Myocyte (in vitro differentiated cells): ENCODE data around the gene TMEM205. TPM values are rescaled to one million over a fixed set of nuclear protein-coding genes. Genes with fewer than 3 reads are reported as not detected.
A peak's percentile ranks its signal among the peaks of the same experiment; 100 is the strongest.
"Not testable (repeated sequence)": the region's sequence is repeated elsewhere in the genome, so short reads cannot be mapped to it uniquely, and the experiment has no call there.

ENCODE experiments used
- DNase-seq: peaks from one replicate; pipeline ENCODE4 v3.0.0-alpha.2; 2012; ENCODE audit warnings: low read depth
- total RNA-seq: library from RNA; depleted of rRNA; stranded (reverse); fragments of >200 nt; gene quantifications from 2 replicates; pipeline ENCODE4 v1.2.3, GENCODE V29; 2014

Gene TMEM205
- total RNA-seq, 1 donor from 2014 or later, result 256 TPM

GRCh38 chr19:11373166-11373884, 27.3 kb upstream of the TMEM205 start:
- peak; percentile 7 for DNase-seq

- DNase-seq, result no peak
Observed at GRCh38 chr19:11370744-11371143, 24.7 kb upstream of the TMEM205 start.

DNA sequence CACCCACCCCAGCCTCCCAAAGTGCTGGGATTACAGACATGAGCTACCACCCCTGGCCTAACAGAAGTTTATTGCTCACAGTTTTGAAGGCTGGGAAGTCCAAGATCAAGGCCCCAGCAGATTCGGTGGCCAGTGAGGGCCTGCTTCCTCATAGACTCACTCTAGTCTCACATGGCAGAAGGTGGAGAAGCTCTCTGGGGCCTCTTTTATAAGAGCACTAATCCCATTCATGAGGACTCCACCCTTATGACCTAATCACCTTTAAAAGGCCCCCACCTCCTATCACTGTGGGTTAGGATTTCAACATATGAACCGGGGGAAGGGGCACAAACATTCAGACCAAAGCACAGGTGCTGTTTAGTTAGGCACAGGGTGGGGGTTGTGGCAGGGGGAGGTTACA, 21.5 kb upstream of the TMEM205 start:
- no peak for DNase-seq

DNA sequence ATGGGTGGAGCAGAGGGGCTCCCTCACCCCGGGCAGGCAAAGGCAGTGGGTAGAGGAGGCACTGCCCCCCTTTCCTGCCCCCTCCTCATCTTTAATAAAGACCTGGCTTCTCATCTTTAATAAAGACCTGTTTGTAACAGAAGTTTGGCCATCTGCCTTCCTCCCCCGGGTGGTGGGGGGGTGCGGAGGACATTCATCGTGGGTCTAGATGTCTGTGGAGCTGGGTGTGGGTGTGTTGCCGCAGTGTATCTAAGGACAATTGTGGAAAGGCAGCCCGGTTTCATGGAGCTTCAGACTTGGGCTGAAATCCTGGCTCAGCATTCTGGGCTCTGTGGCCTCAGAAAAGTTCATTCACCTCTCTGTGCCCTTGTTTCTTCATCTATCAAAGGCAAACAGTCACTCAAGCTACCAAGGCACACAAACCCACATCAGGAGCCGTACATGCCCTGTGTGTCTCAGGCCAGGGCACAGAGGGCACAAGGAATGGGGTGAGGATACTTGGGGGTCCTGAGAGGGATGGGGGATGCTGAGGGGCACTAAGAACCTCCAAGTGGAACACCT, 19.6 kb upstream of the TMEM205 start:
- DNase-seq, result no peak

GRCh38 chr19:11364935-11365334, 18.9 kb upstream of the TMEM205 start:
- DNase-seq, result no peak

DNA sequence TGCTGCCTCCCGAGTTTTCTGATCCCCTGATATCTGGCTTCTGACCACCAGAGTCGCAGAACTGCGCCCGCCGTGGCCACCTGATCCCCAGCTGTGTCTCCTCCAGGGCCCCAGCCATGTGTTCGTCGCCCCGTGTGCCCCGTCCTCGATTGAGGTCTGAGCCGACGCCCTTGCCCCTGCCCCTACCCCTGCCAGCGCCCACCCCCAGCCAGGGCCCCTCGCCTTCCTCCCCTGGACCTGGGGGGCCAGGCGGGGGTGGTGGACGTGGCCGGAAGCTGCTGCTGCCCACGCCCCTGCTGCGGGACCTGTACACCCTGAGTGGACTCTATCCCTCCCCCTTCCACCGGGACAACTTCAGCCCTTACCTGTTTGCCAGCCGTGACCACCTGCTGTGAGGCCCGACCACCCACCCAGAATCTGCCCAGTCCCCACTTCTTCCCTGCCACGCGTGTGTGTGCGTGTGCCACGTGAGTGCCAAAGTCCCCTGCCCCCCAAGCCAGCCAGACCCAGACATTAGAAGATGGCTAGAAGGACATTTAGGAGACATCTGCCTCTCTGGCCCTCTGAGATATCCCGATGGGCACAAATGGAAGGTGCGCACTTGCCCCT, 18.3 kb upstream of the TMEM205 start:
- DNase-seq, result no peak

DNA sequence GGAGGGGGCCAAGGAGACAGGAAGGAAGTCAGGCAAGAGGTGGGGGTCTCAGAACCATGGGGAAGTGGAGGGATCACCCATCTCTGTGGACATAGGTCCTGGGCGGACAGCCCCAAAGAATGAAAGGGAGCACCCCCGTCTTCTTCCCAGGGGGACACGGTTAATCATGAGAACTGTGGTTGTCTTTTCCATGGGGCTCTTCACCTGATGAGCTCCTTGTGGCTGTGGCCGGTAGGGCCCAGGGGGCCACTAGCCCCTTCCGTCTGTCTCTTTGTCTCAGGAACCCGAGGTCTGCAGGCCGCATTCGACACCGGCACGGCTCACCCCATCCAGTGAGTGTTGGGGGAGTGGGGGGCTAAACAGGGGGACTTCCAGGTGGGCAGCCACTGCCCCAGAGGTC, 17.8 kb upstream of the TMEM205 start:
- no peak for DNase-seq

- DNase-seq, result no peak
Observed at GRCh38 chr19:11361771-11362731, 16.0 kb upstream of the TMEM205 start.

DNA sequence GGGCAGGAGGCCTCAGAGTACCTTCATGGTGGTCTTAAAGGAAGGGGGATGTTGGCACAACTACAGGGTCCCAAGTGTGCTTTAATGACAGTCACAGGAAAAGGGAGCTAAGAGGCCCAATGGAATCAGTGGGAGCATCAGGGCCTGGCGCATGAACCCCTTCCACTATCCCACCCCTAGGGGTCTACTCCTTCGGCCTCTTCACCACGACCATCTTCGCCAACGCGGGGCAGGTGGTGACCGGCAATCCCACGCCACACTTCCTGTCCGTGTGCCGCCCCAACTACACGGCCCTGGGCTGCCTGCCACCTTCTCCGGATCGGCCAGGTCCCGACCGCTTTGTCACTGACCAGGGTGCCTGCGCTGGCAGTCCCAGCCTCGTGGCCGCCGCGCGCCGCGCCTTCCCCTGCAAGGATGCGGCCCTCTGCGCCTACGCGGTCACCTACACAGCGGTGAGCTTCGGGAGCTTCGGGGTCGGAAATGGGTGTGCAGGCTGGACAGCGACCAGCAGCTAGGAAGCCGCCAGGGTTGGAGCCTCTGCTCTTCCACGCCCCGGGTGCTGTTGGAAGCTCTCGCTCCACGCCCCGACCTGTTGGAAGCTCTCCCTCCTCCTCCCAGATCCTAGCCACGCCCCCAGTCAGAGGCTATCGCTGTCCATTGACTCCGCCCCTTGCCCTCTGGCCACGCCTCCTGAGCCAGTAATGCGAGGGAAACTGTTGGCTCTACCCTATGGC, 15.1 kb upstream of the TMEM205 start:
- no peak for DNase-seq

DNA sequence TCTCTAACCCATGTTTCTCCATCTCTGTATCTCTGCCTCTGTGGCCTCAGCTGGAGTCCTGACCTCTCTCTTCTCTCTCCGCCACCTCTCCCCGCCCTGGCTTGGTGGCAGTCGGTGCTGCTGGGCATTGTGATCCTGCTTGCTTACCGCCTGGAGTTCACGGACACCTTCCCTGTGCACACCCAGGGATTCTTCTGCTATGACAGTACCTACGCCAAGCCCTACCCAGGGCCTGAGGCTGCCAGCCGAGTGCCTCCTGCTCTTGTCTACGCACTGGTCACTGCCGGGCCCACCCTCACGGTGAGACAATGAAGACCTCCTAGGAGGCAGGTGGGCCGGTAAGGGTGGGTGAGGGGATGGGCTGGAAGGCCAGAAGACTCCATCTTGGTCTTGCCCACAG, 13.4 kb upstream of the TMEM205 start:
- no peak for DNase-seq

DNA sequence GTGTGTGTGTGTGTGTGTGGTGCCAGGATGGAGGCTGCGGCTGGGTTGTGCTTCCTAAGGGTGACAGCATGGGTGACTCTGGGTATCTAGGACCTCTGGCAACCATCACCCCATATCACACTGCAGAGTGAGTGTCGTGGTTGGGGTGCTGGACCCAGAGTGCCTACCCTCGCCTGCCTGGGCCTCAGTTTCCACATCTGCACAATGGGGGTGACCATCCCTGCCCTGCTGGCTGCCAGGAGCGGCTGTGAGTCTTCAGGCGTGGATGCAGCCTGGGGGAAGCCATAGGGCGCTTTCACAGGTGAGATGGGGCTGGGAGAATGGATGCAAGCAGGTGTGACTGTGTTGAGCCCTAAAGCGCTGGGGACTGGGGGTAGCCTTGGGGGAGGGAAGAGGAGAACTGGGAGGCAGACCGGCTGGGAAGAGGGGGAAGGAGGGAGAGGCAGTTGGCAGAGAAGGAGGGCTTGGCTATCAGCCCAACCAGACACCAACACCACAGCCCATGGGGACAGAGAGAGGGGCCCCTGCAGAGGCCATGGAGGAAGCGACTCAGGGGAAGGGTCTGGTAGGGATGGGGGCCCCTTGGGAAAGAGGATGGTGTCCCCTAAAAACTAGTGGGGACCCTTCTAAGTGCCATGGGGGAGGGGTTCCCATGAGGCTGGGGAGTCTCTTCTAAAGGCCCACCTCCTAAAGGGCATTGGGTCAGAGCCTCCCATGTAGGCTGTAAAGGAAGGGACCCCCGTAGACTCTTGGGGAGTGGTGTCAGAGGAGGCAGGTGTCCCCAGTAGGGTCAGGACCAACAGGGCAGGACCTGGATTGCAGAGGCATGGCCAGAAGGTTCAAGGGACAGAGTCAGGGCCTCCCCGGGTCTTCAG, 10.8 kb upstream of the TMEM205 start:
- no peak for DNase-seq

GRCh38 chr19:11356074-11356397, 10.0 kb upstream of the TMEM205 start:
- no peak for DNase-seq

DNA sequence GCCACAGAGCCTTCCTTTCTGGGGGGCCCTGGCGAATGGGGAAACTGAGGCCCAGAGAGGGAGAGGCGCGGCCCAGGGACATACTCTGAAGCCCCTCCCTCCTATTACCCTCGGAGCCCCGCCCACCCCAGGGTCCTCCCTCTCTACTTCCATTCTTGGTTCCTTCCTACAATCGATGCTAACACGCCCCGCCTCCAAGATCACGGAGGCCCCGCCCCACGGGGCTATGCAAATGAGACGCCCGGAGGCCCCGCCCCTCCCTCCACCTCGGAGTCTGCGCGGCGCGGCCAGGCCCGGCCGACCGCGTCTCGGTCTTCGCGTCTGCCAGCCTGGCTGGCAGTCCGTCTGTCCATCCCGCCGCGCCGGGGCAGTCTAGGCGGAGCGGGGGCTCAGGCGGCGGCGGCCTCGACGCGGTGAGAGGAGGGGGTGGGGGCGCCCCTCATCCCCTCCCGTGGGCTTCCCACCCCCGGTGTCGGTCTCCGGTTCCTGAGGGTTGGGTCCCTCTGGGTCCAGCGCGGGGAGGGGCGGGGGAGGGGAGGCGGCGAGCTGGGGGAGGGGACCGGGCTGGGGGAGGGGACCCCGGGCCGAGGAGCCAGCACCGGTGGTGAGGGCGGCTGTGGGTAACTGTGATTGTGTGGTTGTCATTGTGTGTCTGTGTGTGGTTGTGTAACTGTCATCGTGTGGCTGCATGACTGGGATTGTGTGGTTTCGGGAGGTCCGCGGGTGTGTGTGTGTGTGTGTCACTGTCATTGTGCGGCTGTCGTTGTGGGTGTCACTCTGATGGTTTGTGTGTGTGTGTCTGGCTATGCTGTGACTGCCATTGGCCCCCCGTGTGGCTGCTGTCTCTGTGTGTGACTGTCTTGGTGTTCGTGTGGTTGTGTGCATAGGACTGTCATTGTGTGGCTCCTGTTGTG, 9.3 kb upstream of the TMEM205 start, which contains the start of gene PLPPR2:
TSS of gene PLPPR2 (plus strand) at position 273 of the 914 bp plus-strand sequence. CDS start 2,242 bp downstream, outside the sequence.
- DNase-seq, result peak; percentile 92

DNA sequence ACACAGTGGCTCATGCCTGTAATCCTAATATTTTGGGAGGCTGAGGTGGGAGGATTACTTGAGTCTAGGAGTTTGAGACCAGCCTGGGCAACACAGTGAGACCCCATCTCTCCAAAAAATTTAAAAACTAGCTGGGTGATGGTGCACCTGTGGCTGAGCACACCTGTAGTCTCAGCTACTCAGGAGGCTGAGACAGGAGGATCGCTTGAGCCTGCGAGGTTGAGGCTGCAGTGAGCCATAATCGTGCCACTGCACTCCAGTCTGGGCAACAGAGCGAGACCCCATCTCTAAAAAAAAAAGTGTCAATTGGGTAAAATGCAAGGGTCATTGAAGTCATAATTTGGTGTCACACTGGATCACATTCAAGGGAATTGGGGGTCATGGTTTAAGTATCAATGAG, 8.0 kb upstream of the TMEM205 start:
- not testable (repeated sequence) for DNase-seq

GRCh38 chr19:11349171-11349570, 3.1 kb upstream of the TMEM205 start:
- DNase-seq, result no peak

GRCh38 chr19:11347546-11348039, 1.5 kb upstream of the TMEM205 start:
- no peak for DNase-seq

GRCh38 chr19:11345122-11345803, 805 bp downstream of the TMEM205 start:
- DNase-seq, result peak; percentile 25

GRCh38 chr19:11342429-11342828, 3.6 kb downstream of the TMEM205 start:
- DNase-seq, result no peak
